GM21447 (cell line): ENCODE data around the gene CRP.
"Not testable (repeated sequence)": the region's sequence is repeated elsewhere in the genome, so short reads cannot be mapped to it uniquely, and the experiment has no call there.

ENCODE experiments used
- ATAC-seq: cut with Tn5 transposase; IDR thresholded peaks from one replicate; pipeline ENCODE4 v1.9.1; 2021; ENCODE audit not compliant: unreplicated experiment

CRP gene

GRCh38 chr1:159714529-159714928 lies at the start of gene CRP:
Gene CRP, minus strand, starts transcription at chr1:159714589. Its CDS starts 104 bp downstream, at chr1:159714485.
- ATAC-seq, result no peak

GRCh38 chr1:159763686-159764085 lies 49.3 kb upstream of the CRP start:
- ATAC-seq, result no peak

GRCh38 chr1:159756397-159756796 lies 42.0 kb upstream of the CRP start:
- ATAC-seq, result no peak

GRCh38 chr1:159755451-159756007 lies 41.1 kb upstream of the CRP start:
- ATAC-seq, result no peak

- ATAC-seq, result no peak
Observed at GRCh38 chr1:159753386-159753785, 39.0 kb upstream of the CRP start.

GRCh38 chr1:159752135-159752580 lies 37.8 kb upstream of the CRP start:
- ATAC-seq, result no peak

GRCh38 chr1:159751031-159751430 lies 36.6 kb upstream of the CRP start:
- no peak for ATAC-seq

- no peak for ATAC-seq
Observed at GRCh38 chr1:159750621-159751020, 36.2 kb upstream of the CRP start.

- ATAC-seq, result no peak
Observed at GRCh38 chr1:159749630-159750029, 35.2 kb upstream of the CRP start.

- no peak for ATAC-seq
Observed at GRCh38 chr1:159748370-159748769, 34.0 kb upstream of the CRP start.

GRCh38 chr1:159746666-159747065 lies 32.3 kb upstream of the CRP start:
- no peak for ATAC-seq

- no peak for ATAC-seq
Observed at GRCh38 chr1:159743651-159744410, 29.4 kb upstream of the CRP start.

GRCh38 chr1:159737238-159737916 lies 23.0 kb upstream of the CRP start:
- no peak for ATAC-seq

GRCh38 chr1:159723188-159723587 lies 8.8 kb upstream of the CRP start:
- ATAC-seq, result not testable (repeated sequence)

GRCh38 chr1:159719990-159720389 lies 5.6 kb upstream of the CRP start:
- ATAC-seq, result no peak

- ATAC-seq, result no peak
Observed at GRCh38 chr1:159715855-159716254, 1.5 kb upstream of the CRP start.

GRCh38 chr1:159712080-159712479 lies 2.3 kb downstream of the CRP start:
- no peak for ATAC-seq

- no peak for ATAC-seq
Observed at GRCh38 chr1:159707472-159708260, 6.7 kb downstream of the CRP start.

GRCh38 chr1:159705904-159706256 lies 8.5 kb downstream of the CRP start:
- no peak for ATAC-seq

GRCh38 chr1:159705251-159705903 lies 9.0 kb downstream of the CRP start:
- ATAC-seq, result no peak

- no peak for ATAC-seq
Observed at GRCh38 chr1:159704481-159704880, 9.9 kb downstream of the CRP start.
